Upper lobe of left lung (tissue), 4 donors: Measurements from ENCODE around the gene GCM1.

ENCODE experiments used
- EP300 ChIP-seq, 4 donors: sonication (generic); formaldehyde crosslinking; IDR thresholded peaks; one replicate each; pipeline ENCODE4 v1.5.1; 2017; ENCODE audit warnings: antibody characterized with exemption in 4 of 4, control low read depth in 2 of 4
- POLR2A ChIP-seq, 4 donors: fragments of 450-650 bp; IDR thresholded peaks; one replicate each; pipeline ENCODE4 v1.5.1; 2016 to 2017; ENCODE audit warnings: antibody characterized with exemption in 4 of 4, mild to moderate bottlenecking in 2 of 4
- POLR2AphosphoS5 ChIP-seq, 2 donors: sonication (generic); formaldehyde crosslinking; IDR thresholded peaks; one replicate each; pipeline ENCODE4 v1.5.1; 2017; ENCODE audit warnings: antibody characterized with exemption in 2 of 2
- TF ChIP-seq, protein P1 (sequence below), 6 experiments: fragments of 450-650 bp in 4 of 6; fragments of 200-600 bp in 2 of 6; sonication (generic) in 2 of 6; IDR thresholded peaks; one replicate each; pipeline ENCODE4 v1.5.1; 2016 to 2019; ENCODE audit warnings: antibody characterized with exemption in 6 of 6

DNA sequence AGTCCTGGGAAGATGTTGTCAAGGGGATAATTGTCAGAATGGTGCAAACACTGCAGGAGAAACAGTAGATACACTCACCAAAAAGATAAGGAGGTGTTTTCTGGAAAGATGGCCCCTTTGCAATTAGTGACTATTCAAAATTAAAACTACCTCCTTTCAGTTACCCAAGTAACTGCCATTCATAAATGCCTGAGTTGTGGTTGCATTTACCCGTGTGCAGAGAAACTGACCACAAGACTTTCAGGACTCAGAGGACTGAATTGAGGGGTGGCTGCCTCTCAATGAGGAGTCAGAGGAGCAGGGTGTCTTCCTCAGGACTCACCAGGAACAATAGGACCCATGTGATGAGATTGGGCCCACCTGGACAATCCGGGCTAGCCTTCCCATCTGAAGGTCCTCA lies 39.0 kb downstream of the GCM1 start:
- TF ChIP-seq POLR2AphosphoS5 (IDR thresholded peaks at IDR 0.05) (no peak), POLR2A (IDR thresholded peaks at IDR 0.05) (no peak), EP300 (IDR thresholded peaks at IDR 0.05) (no peak)
- TF ChIP-seq, protein P1, sequence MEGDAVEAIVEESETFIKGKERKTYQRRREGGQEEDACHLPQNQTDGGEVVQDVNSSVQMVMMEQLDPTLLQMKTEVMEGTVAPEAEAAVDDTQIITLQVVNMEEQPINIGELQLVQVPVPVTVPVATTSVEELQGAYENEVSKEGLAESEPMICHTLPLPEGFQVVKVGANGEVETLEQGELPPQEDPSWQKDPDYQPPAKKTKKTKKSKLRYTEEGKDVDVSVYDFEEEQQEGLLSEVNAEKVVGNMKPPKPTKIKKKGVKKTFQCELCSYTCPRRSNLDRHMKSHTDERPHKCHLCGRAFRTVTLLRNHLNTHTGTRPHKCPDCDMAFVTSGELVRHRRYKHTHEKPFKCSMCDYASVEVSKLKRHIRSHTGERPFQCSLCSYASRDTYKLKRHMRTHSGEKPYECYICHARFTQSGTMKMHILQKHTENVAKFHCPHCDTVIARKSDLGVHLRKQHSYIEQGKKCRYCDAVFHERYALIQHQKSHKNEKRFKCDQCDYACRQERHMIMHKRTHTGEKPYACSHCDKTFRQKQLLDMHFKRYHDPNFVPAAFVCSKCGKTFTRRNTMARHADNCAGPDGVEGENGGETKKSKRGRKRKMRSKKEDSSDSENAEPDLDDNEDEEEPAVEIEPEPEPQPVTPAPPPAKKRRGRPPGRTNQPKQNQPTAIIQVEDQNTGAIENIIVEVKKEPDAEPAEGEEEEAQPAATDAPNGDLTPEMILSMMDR (IDR thresholded peaks at IDR 0.05) = no peak
